MM.1S (cell line): Measurements from ENCODE around the gene HBS1L.

Source experiments
- DNase-seq: peaks from one replicate; pipeline ENCODE4 v3.0.0-alpha.2; 2015
- H2AFZ ChIP-seq: fragments of 300-600 bp; sonication (generic); 2 replicates; pipeline ENCODE4 v1.6.0; 2016; ENCODE audit warnings: antibody characterized with exemption, low read length
- H3F3A ChIP-seq: fragments of 300-600 bp; sonication (generic); 2 replicates; pipeline ENCODE4 v1.6.1; 2016; ENCODE audit warnings: mild to moderate bottlenecking, antibody characterized with exemption, low read length, moderate library complexity, mixed read lengths; ENCODE audit not compliant: insufficient read depth
- H3K27ac ChIP-seq: fragments of 300-600 bp; sonication (generic); 2 replicates; pipeline ENCODE4 v1.5.1; 2016; ENCODE audit warnings: mild to moderate bottlenecking, low read length
- H3K27me3 ChIP-seq: fragments of 300-600 bp; sonication (generic); replicated peaks from 2 replicates; pipeline ENCODE4 v1.6.0; 2016; ENCODE audit warnings: low read length; ENCODE audit not compliant: insufficient read depth
- H3K36me3 ChIP-seq: fragments of 300-600 bp; sonication (generic); replicated peaks from 2 replicates; pipeline ENCODE4 v1.6.1; 2016; ENCODE audit warnings: mild to moderate bottlenecking, low read length, mixed read lengths; ENCODE audit not compliant: insufficient read depth
- H3K4me1 ChIP-seq: fragments of 300-600 bp; sonication (generic); 2 replicates; pipeline ENCODE4 v1.6.1; 2016; ENCODE audit warnings: low read length, mixed read lengths
- H3K4me2 ChIP-seq: fragments of 300-600 bp; sonication (generic); 2 replicates; pipeline ENCODE4 v1.6.0; 2016; ENCODE audit warnings: low read depth, low read length
- H3K4me3 ChIP-seq: fragments of 300-600 bp; sonication (generic); 2 replicates; pipeline ENCODE4 v1.5.1; 2016; ENCODE audit warnings: low read length, mixed read lengths
- H3K79me2 ChIP-seq: fragments of 300-600 bp; sonication (generic); 2 replicates; pipeline ENCODE4 v1.6.1; 2016; ENCODE audit warnings: mixed run types, low read length, mixed read lengths
- H3K9ac ChIP-seq: fragments of 300-600 bp; sonication (generic); 2 replicates; pipeline ENCODE4 v1.6.1; 2016; ENCODE audit warnings: low read length, mixed read lengths
- H3K9me2 ChIP-seq: fragments of 300-600 bp; sonication (generic); replicated peaks from 2 replicates; pipeline ENCODE4 v1.6.1; 2016; ENCODE audit warnings: mild to moderate bottlenecking, low read length, mixed read lengths; ENCODE audit not compliant: insufficient read depth
- H3K9me3 ChIP-seq: fragments of 300-600 bp; sonication (generic); replicated peaks from 2 replicates; pipeline ENCODE4 v1.6.1; 2016; ENCODE audit warnings: mild to moderate bottlenecking, low read length, mixed read lengths; ENCODE audit not compliant: insufficient read depth
- H4K20me1 ChIP-seq: fragments of 300-600 bp; sonication (generic); 2 replicates; pipeline ENCODE4 v1.6.1; 2016; ENCODE audit warnings: mild to moderate bottlenecking, low read length, moderate library complexity, mixed read lengths; ENCODE audit not compliant: insufficient read depth
- EZH2 ChIP-seq: fragments of 300-600 bp; sonication (generic); optimal IDR thresholded peaks from 2 replicates; pipeline ENCODE3; 2017; ENCODE audit warnings: low read depth, mild to moderate bottlenecking, antibody characterized with exemption, low read length, mixed read lengths
- EZH2phosphoT487 ChIP-seq: fragments of 300-600 bp; sonication (generic); IDR thresholded peaks from 2 replicates; pipeline ENCODE4 v1.6.1; 2018; ENCODE audit warnings: antibody characterized with exemption, low read length
- TF ChIP-seq, protein P1 (sequence below): fragments of 300-600 bp; sonication (generic); IDR thresholded peaks from 2 replicates; pipeline ENCODE4 v1.5.1; 2016; ENCODE audit warnings: antibody characterized with exemption, low read length, mixed read lengths

The HBS1L gene

DNA sequence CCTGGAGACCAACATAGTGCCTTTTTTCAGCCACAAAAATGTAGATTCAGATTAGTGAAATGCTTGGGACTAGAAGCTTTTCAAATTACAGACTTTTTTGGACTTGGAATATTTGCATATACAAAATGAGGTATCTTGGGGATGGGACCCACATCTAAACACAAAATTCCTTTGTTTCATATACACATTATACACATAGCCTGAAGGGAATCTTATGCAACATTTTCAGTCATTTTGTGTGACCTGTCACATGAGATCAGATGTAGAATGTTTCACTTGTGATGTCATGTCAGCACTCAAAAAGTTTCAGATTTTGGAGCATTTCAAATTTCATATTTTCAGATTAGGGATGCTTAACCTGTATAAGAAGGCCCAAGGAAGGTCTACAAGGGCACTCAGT, 60.2 kb downstream of the HBS1L start:
- no peak overlapping the region for H3K27ac ChIP-seq
- H3K9ac ChIP-seq, result no peak overlapping the region
- H2AFZ ChIP-seq, result no peak overlapping the region
- H3K9me3 ChIP-seq, result no peaks in the 10 kb centered on the region
- peaks cover 27% of the 10 kb centered on the region for H3K4me1 ChIP-seq
- no peaks in the 10 kb centered on the region for H4K20me1 ChIP-seq
- H3K4me2 ChIP-seq, result no peak overlapping the region
- H3K27me3 ChIP-seq, result no peaks in the 10 kb centered on the region
- no peak for TF ChIP-seq EZH2
- no peak for TF ChIP-seq EZH2phosphoT487
- TF ChIP-seq, protein P1, sequence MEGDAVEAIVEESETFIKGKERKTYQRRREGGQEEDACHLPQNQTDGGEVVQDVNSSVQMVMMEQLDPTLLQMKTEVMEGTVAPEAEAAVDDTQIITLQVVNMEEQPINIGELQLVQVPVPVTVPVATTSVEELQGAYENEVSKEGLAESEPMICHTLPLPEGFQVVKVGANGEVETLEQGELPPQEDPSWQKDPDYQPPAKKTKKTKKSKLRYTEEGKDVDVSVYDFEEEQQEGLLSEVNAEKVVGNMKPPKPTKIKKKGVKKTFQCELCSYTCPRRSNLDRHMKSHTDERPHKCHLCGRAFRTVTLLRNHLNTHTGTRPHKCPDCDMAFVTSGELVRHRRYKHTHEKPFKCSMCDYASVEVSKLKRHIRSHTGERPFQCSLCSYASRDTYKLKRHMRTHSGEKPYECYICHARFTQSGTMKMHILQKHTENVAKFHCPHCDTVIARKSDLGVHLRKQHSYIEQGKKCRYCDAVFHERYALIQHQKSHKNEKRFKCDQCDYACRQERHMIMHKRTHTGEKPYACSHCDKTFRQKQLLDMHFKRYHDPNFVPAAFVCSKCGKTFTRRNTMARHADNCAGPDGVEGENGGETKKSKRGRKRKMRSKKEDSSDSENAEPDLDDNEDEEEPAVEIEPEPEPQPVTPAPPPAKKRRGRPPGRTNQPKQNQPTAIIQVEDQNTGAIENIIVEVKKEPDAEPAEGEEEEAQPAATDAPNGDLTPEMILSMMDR, result no peak
- H3K79me2 ChIP-seq, result peaks cover 5% of the 10 kb centered on the region; the same call in 1 of the 2 replicates
- no peak for DNase-seq
- H3F3A ChIP-seq, result no peaks in the 10 kb centered on the region
- H3K9me2 ChIP-seq, result no peaks in the 10 kb centered on the region
- no peak overlapping the region for H3K4me3 ChIP-seq
- H3K36me3 ChIP-seq, result peaks cover 5% of the 10 kb centered on the region

DNA sequence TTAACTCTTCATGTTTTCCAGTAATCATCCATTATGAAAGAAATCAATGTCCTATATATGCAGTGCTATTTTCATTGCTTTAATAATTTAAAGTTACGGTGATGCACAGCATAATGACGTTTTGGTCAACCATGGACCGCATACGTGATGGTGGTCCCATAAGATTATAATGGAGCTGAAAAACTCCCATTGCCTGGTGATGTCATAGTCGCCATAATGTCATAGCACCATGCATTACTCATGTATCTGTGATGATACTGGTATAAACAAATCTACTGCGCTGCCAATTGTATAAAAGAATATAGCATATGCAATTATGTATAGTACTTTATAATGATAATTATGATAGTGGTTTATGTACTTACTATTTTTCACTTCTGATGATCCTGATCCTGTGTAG, 62.5 kb downstream of the HBS1L start:
- no peak overlapping the region for H2AFZ ChIP-seq
- H3K79me2 ChIP-seq, result peaks cover 5% of the 10 kb centered on the region
- H3F3A ChIP-seq, result no peaks in the 10 kb centered on the region
- no peak overlapping the region for H3K4me3 ChIP-seq
- H3K9me2 ChIP-seq, result no peaks in the 10 kb centered on the region
- peaks cover 5% of the 10 kb centered on the region for H3K36me3 ChIP-seq
- TF ChIP-seq EZH2, result no peak
- TF ChIP-seq, protein P1, result no peak
- TF ChIP-seq EZH2phosphoT487, result no peak
- no peak overlapping the region for H3K9ac ChIP-seq
- H3K4me2 ChIP-seq, result no peak overlapping the region
- no peak for DNase-seq
- no peak overlapping the region for H3K27ac ChIP-seq
- no peaks in the 10 kb centered on the region for H4K20me1 ChIP-seq
- no peaks in the 10 kb centered on the region for H3K27me3 ChIP-seq
- H3K4me1 ChIP-seq, result peaks cover 20% of the 10 kb centered on the region
- H3K9me3 ChIP-seq, result no peaks in the 10 kb centered on the region

DNA sequence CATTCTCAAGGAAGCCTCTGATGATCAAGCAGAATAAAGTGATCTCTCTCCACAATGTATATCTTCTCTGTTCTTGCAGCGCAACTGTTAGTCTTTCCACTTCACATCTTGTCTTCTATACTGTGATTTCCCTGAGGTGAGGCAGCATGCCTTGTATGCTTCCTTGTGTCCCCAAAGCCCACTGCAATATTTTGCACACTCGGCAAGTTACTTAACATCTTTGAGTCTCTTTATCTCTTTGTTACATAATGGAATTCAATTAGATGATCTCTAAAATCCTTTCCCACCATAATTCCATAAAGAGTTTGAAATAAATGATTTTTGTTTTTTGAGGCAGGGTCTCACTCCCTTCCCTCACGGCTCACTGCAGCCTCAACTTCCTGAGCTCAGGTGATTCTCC, 64.4 kb downstream of the HBS1L start:
- H4K20me1 ChIP-seq, result no peaks in the 10 kb centered on the region
- TF ChIP-seq, protein P1, result no peak
- no peak for TF ChIP-seq EZH2phosphoT487
- H3K4me1 ChIP-seq, result peaks cover 13% of the 10 kb centered on the region
- no peaks in the 10 kb centered on the region for H3K9me3 ChIP-seq
- no peaks in the 10 kb centered on the region for H3K9me2 ChIP-seq
- H3K9ac ChIP-seq, result no peak overlapping the region
- H3K27ac ChIP-seq, result no peak overlapping the region
- no peak overlapping the region for H3K4me2 ChIP-seq
- H3K36me3 ChIP-seq, result no peaks in the 10 kb centered on the region; the same call in 1 of the 2 replicates
- no peaks in the 10 kb centered on the region for H3F3A ChIP-seq
- peaks cover 3% of the 10 kb centered on the region; the same call in 1 of the 2 replicates for H3K79me2 ChIP-seq
- DNase-seq, result no peak
- H3K4me3 ChIP-seq, result no peak overlapping the region
- no peaks in the 10 kb centered on the region for H3K27me3 ChIP-seq
- no peak overlapping the region for H2AFZ ChIP-seq
